C4-2B (cell line): ENCODE measurements around the gene MAPRE2.

ENCODE experiments used
- CTCF ChIP-seq: fragments of 450-650 bp; conservative IDR thresholded peaks from 2 replicates; pipeline ENCODE4 v1.5.1; 2017; ENCODE audit warnings: mild to moderate bottlenecking
- ZFX ChIP-seq: fragments of 450-650 bp; IDR thresholded peaks from 2 replicates; pipeline ENCODE4 v1.6.1; 2017

- TF ChIP-seq CTCF (no peak), ZFX (no peak)
These were observed 98.3 kb downstream of the MAPRE2 start for GRCh38 chr18:35139517-35139916.
